Keratinocyte (primary cell): ENCODE measurements around the gene PKHD1. TPM values are rescaled to one million over a fixed set of nuclear protein-coding genes. Genes with fewer than 3 reads are reported as not detected.

Experiments
- DNase-seq: peaks from one replicate; pipeline ENCODE4 v3.0.0-alpha.2; 2011; ENCODE audit warnings: low read depth, missing footprints, low spot score
- FAIRE-seq: peaks from 2 replicates; lab custom pipeline; 2011; peaks lifted over from hg19 to GRCh38; lab: Jason Lieb, UNC
- H2AFZ ChIP-seq: 2 replicates; pipeline ENCODE4 v1.6.0; 2012; ENCODE audit warnings: low read length, control low read depth, inconsistent platforms; ENCODE audit not compliant: control insufficient read depth
- H3K27ac ChIP-seq: 2 replicates; pipeline ENCODE4 v1.5.1; 2011; ENCODE audit warnings: low read length; ENCODE audit not compliant: control insufficient read depth, insufficient read depth
- H3K27me3 ChIP-seq: 3 replicates; pipeline ENCODE4 v1.6.0; 2011; ENCODE audit warnings: low read length; ENCODE audit not compliant: control insufficient read depth, insufficient read depth; ENCODE audit errors: extremely low read depth
- H3K36me3 ChIP-seq, 2 experiments: 2 replicates in 1 of 2; 3 replicates in 1 of 2; pipeline ENCODE4 v1.5.1; 2011; ENCODE audit warnings: low read length in 2 of 2, mild to moderate bottlenecking in 1 of 2; ENCODE audit not compliant: control insufficient read depth in 2 of 2, insufficient read depth in 2 of 2; ENCODE audit errors: extremely low read depth in 1 of 2
- H3K4me1 ChIP-seq: 3 replicates; pipeline ENCODE4 v1.5.1; 2011; ENCODE audit warnings: low read length; ENCODE audit not compliant: control insufficient read depth, insufficient read depth; ENCODE audit errors: extremely low read depth
- H3K4me2 ChIP-seq: 3 replicates; pipeline ENCODE4 v1.6.0; 2011; ENCODE audit warnings: low read depth, low read length; ENCODE audit not compliant: control insufficient read depth, insufficient read depth; ENCODE audit errors: extremely low read depth
- H3K4me3 ChIP-seq, 3 experiments: fragments of 200-600 bp in 1 of 3; sonication (generic) in 1 of 3; 2 replicates in 2 of 3; 3 replicates in 1 of 3; pipeline ENCODE4 v1.5.1; 2011 to 2016; ENCODE audit warnings: low read length in 3 of 3, mild to moderate bottlenecking in 3 of 3, control low read depth in 2 of 3, inconsistent platforms in 1 of 3, low read depth in 1 of 3, mixed read lengths in 1 of 3, mixed run types in 1 of 3, moderate library complexity in 1 of 3; ENCODE audit not compliant: control insufficient read depth in 2 of 3, insufficient read depth in 2 of 3; ENCODE audit errors: extremely low read depth in 1 of 3
- H3K79me2 ChIP-seq: 2 replicates; pipeline ENCODE4 v1.6.0; 2012; ENCODE audit warnings: low read length; ENCODE audit not compliant: control insufficient read depth, insufficient read depth
- H3K9ac ChIP-seq: 3 replicates; pipeline ENCODE4 v1.6.0; 2011; ENCODE audit warnings: low read length; ENCODE audit not compliant: control insufficient read depth, insufficient read depth; ENCODE audit errors: extremely low read depth
- H3K9me1 ChIP-seq: 3 replicates; pipeline ENCODE4 v1.6.0; 2011; ENCODE audit warnings: low read length; ENCODE audit not compliant: control insufficient read depth, insufficient read depth; ENCODE audit errors: extremely low read depth
- H3K9me3 ChIP-seq: 2 replicates; pipeline ENCODE4 v1.5.1; 2012; ENCODE audit warnings: low read depth, low read length; ENCODE audit not compliant: control insufficient read depth
- H4K20me1 ChIP-seq: 3 replicates; pipeline ENCODE4 v1.6.0; 2011; ENCODE audit warnings: low read length; ENCODE audit not compliant: control insufficient read depth, insufficient read depth; ENCODE audit errors: extremely low read depth
- CTCF ChIP-seq, 3 experiments: IDR thresholded peaks in 1 of 3; conservative IDR thresholded peaks in 1 of 3; optimal IDR thresholded peaks in 1 of 3; 2 replicates in 2 of 3; 3 replicates in 1 of 3; pipeline versions ENCODE3 to v1.5.1; 2011; ENCODE audit warnings: low read length in 3 of 3, mild to moderate bottlenecking in 3 of 3, moderate library complexity in 2 of 3, control low read depth in 1 of 3, inconsistent platforms in 1 of 3; ENCODE audit not compliant: insufficient read depth in 2 of 3; ENCODE audit errors: extremely low read depth in 1 of 3
- EZH2 ChIP-seq: IDR thresholded peaks from one replicate; pipeline ENCODE4 v1.6.1; 2012; ENCODE audit warnings: inconsistent platforms, mild to moderate bottlenecking, low read length, moderate library complexity
- dilution Hi-C: fragments of 300-500 bp; cut with MboI; formaldehyde crosslinking; loops from one replicate; pipeline ENCODE4 v1.7.0; 2020; ENCODE audit warnings: low sequenced_read_pairs; ENCODE audit not compliant: extremely low pct_ligation_motif_present
- polyA plus RNA-seq, 5 experiments: library from polyadenylated mRNA; depleted of rRNA in 3 of 5; stranded (reverse) in 3 of 5; stranded (forward) in 1 of 5; unstranded in 1 of 5; fragments of >200 nt; gene quantifications; 1 replicate in 1 of 5; 2 replicates in 3 of 5; 3 replicates in 1 of 5; pipeline versions ENCODE4 v1.2.1 to v1.2.3, GENCODE V29; 2011 to 2012; ENCODE audit warnings: missing spikeins in 2 of 5, low read depth in 1 of 5, low replicate concordance in 1 of 5

The PKHD1 gene
- polyA plus RNA-seq, 1 donor (not counting 4 experiments of a cell fraction or from before 2014, with no cell fraction given): under 0.01 TPM

DNA sequence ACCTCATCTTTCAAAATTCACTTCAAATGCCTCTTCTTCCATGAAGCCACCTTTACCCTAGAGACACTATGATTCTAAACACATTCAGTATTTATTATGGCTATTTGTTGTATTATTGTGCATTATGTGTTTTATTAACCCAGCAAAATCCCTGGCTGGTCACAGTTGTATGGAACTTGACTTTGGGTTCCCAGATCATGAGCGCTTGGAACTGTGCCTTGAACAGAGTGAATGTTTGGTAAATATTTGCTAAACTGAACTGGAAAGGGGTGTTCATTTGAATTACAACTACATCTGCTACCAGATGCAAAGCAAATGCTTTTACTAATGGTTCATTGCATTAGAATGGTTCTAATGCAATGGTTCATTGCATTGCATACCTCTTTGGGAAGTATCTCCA, 259.8 kb downstream of the PKHD1 start:
- no peak overlapping the region for H3K27ac ChIP-seq
- H3K36me3 ChIP-seq: no peaks in the 10 kb centered on the region
- TF ChIP-seq EZH2 (no peak), CTCF (optimal IDR thresholded peaks at IDR 0.05 in 1 of 3, IDR thresholded peaks at IDR 0.05 in 1 of 3, conservative IDR thresholded peaks at IDR 0.05 in 1 of 3; ENCODE audit: extremely low read depth in 1 of 3, insufficient read depth in 2 of 3, low read length in 3 of 3) (no peak)
- H3K4me3 ChIP-seq: no peak overlapping the region
- DNase-seq: no peak
- dilution Hi-C loops: no loop called here
- no peaks in the 10 kb centered on the region for H4K20me1 ChIP-seq
- no peaks in the 10 kb centered on the region for H3K4me1 ChIP-seq
- no peaks in the 10 kb centered on the region for H3K9me1 ChIP-seq
- H3K9ac ChIP-seq: no peak overlapping the region
- H3K9me3 ChIP-seq: no peaks in the 10 kb centered on the region
- no peaks in the 10 kb centered on the region for H3K27me3 ChIP-seq
- H3K4me2 ChIP-seq: no peak overlapping the region
- H2AFZ ChIP-seq: no peak overlapping the region
- H3K79me2 ChIP-seq: no peaks in the 10 kb centered on the region
- no peak for FAIRE-seq

- DNase-seq: no peak
- Histone ChIP-seq H3K36me3 (no peaks in the 10 kb centered on the region), H3K4me2 (no peak overlapping the region), H3K9me3 (no peaks in the 10 kb centered on the region), H3K4me1 (no peaks in the 10 kb centered on the region), H3K79me2 (no peaks in the 10 kb centered on the region), H2AFZ (no peak overlapping the region), H3K9me1 (no peaks in the 10 kb centered on the region), H3K4me3 (no peak overlapping the region), H4K20me1 (no peaks in the 10 kb centered on the region), H3K9ac (no peak overlapping the region), H3K27me3 (no peaks in the 10 kb centered on the region), H3K27ac (no peak overlapping the region)
- TF ChIP-seq CTCF (optimal IDR thresholded peaks at IDR 0.05 in 1 of 3, IDR thresholded peaks at IDR 0.05 in 1 of 3, conservative IDR thresholded peaks at IDR 0.05 in 1 of 3; ENCODE audit: extremely low read depth in 1 of 3, insufficient read depth in 2 of 3, low read length in 3 of 3): no peak
- TF ChIP-seq EZH2: no peak
- FAIRE-seq: no peak
- dilution Hi-C loops: no loop called here
Observed at GRCh38 chr6:51824940-51825339, 262.5 kb downstream of the PKHD1 start.
